Hematopoietic multipotent progenitor cell treated with erythropoietin and hydrocortisone succinate and interleukin-3 and kit ligand, for 8 days (in vitro differentiated cells): Measurements from ENCODE around the gene ZGPAT.
A peak's percentile ranks its signal among the peaks of the same experiment; 100 is the strongest.
"Not testable (repeated sequence)": the region's sequence is repeated elsewhere in the genome, so short reads cannot be mapped to it uniquely, and the experiment has no call there.

Experiments used
- DNase-seq: peaks from one replicate; pipeline ENCODE4 v3.0.0-alpha.2; 2015

The ZGPAT gene

GRCh38 chr20:63705232-63706026, 2.4 kb upstream of the ZGPAT start:
- no peak for DNase-seq

GRCh38 chr20:63706027-63706695, 1.7 kb upstream of the ZGPAT start:
- DNase-seq, result no peak

GRCh38 chr20:63706852-63707557, 834 bp upstream of the ZGPAT start:
- peak; percentile 56 for DNase-seq

- DNase-seq, result no peak
Measured at GRCh38 chr20:63708301-63709148, 686 bp downstream of the ZGPAT start.

- no peak for DNase-seq
Measured at GRCh38 chr20:63709149-63709527, 1.3 kb downstream of the ZGPAT start.

GRCh38 chr20:63711085-63711645, 3.3 kb downstream of the ZGPAT start:
- DNase-seq, result no peak

- no peak for DNase-seq
Measured at GRCh38 chr20:63712191-63712590, 4.4 kb downstream of the ZGPAT start.

- DNase-seq, result no peak
Measured at GRCh38 chr20:63714858-63715257, 7.0 kb downstream of the ZGPAT start.

GRCh38 chr20:63718996-63719395, 11.2 kb downstream of the ZGPAT start:
- DNase-seq, result no peak

GRCh38 chr20:63722967-63723622, 15.3 kb downstream of the ZGPAT start:
- not testable (repeated sequence) for DNase-seq

- DNase-seq, result not testable (repeated sequence)
Measured at GRCh38 chr20:63730189-63730733, 22.4 kb downstream of the ZGPAT start.

- DNase-seq, result no peak
Measured at GRCh38 chr20:63731410-63731809, 23.6 kb downstream of the ZGPAT start.

GRCh38 chr20:63732118-63733095, 24.6 kb downstream of the ZGPAT start:
- DNase-seq, result no peak

- DNase-seq, result no peak
Measured at GRCh38 chr20:63733117-63733516, 25.3 kb downstream of the ZGPAT start.

- DNase-seq, result no peak
Measured at GRCh38 chr20:63733579-63734081, 25.8 kb downstream of the ZGPAT start.

- DNase-seq, result no peak
Measured at GRCh38 chr20:63734111-63734945, 26.5 kb downstream of the ZGPAT start.

- DNase-seq, result no peak
Measured at GRCh38 chr20:63734946-63735858, 27.4 kb downstream of the ZGPAT start.
